NOMO-1 treated with DMSO at 0.1 percent for 48 hours (cell line): ENCODE measurements around the gene TSPAN31.
"Not testable (repeated sequence)": the region's sequence is repeated elsewhere in the genome, so short reads cannot be mapped to it uniquely, and the experiment has no call there.

Source experiments
- DNase-seq: peaks from one replicate; lab custom pipeline; 2025; ENCODE audit not compliant: unreplicated experiment; lab: John Stamatoyannopoulos, UW

Gene TSPAN31

DNA sequence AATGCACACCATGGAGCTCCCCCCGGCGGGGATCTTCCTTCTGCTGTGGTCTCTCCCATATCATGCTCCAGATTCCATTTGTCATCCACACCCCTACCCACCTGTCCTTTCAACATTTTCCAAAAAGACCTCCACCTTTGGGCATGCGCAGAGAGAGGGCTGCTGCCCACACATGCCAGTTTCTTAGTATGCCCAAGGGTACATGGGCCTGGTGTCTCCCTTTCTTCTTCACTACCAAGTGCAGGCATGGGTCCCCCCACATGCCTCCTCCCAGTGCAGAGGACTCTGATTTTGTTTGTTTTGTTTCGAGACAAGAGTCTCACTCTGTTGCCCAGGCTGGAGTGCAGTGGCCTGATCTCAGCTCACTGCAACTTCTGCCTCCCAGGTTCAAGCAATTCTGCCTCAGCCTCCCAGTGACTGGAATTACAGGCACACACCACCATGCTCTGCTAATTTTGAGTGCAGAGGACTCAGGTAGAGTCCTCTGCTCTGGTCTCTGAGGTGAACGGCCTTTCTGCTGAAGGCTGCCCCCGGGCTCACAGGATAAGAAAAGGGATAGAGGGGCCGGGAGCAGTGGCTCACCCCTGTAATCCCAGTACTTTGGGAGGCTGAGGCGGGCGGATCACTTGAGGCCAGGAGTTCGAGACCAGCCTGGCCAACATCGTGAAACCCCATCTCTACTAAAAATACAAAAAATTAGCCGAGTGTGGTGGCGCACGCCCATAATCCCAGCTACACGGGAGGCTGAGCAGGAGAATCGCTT lies 22.8 kb upstream of the TSPAN31 start:
- not testable (repeated sequence) for DNase-seq

DNA sequence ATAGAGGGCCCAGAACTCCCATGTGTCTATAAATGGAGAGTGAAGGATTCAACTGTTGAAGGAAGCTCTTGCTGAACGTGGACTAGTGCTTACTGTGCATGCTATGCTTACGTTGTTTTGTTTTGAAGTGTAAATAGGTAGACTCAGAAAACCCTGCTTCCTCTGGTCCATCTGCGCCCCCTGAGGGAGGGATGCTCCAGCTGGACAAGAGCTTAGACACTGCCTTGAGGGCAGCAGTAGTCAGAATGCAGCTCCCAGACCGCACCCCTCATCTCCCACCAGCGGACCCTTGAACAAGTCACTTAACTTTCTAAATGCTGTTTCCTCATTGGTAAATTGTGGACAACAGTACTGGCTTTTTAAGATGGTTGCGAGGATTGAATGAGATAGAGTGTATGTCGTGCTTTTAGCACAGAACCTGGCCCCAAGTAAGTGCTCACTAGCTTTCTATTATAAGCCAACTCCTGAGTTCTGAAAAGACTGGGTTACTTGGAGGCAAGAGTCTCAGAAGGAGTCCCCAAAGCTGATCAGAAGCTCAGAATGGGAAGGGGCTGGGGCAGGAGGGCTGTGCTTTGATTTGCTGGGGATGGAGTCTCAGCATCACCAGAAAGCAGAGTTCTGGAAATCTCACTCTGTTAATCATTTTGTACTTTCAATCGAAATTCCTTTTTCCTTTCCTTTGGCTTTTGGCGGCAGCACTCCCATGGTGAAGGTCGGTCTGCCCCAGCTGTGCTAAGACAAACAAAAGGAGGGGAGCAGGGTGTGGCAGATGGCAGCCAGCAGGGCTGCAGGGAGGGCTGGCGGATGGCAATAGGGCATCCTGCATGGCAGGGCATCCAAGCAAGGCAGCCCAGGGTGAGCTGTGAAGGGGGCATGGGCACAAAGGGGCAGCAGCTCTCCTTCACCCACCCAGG lies 21.9 kb upstream of the TSPAN31 start:
- DNase-seq: no peak

DNA sequence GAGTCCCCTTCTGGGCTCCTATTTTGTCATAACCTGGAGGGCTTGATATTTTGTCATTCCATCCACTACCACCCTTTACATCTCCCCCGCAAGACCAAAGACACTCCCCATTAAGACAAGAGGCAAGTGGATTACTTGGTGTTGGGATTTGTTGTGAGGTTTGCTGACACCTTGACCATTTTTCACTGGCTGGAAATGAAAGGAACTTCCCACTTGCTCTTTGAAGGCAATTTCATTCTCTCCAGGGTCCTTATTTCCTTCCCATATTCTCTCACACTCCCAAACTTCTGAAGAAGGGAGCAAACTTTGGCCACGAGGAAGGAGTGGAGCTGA lies 21.2 kb upstream of the TSPAN31 start:
- DNase-seq: no peak

DNA sequence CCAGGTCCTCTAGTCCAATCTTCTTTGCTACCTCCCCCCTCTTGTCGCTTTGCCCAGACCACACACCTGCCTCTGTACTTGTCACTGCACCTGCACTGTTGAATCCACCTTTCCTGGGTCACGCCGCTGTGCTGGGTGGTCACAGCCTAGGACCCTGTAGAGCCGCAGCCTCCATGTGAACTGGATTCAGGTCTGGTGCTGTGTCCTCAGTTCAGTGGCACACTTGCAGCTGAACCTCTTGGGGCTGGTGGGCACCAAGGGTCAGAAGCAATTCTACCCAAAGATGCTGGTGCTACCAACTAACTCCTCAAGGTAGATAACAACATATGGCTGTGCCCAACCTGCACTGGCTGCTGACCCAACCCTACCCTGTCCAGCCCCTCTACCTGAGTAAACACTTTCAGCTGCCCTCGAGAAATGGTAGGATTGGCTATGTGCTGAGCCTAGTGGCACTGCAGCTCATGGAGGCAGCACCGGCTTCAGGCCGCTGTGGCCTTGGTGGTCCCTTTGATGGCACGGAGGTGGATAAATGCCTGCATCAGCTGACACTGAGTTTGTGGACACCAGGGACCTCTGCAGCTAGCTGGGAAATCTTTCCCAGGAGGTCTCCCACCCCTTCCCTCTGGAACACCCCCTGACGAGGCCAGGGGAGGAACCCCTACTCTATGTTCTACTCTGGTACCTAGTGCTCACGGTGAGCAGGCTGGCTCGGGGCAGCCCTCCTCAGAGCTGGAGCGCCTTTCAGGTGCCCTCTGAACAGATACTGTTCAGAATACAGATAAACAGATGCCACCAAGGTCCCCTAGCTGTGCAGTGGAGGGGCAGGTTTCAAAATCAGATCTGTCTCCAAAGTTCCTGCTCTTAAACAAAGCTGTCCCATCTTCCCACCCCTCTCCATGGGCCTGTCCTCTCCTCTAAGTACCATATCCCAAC lies 20.6 kb upstream of the TSPAN31 start:
- DNase-seq: no peak

DNA sequence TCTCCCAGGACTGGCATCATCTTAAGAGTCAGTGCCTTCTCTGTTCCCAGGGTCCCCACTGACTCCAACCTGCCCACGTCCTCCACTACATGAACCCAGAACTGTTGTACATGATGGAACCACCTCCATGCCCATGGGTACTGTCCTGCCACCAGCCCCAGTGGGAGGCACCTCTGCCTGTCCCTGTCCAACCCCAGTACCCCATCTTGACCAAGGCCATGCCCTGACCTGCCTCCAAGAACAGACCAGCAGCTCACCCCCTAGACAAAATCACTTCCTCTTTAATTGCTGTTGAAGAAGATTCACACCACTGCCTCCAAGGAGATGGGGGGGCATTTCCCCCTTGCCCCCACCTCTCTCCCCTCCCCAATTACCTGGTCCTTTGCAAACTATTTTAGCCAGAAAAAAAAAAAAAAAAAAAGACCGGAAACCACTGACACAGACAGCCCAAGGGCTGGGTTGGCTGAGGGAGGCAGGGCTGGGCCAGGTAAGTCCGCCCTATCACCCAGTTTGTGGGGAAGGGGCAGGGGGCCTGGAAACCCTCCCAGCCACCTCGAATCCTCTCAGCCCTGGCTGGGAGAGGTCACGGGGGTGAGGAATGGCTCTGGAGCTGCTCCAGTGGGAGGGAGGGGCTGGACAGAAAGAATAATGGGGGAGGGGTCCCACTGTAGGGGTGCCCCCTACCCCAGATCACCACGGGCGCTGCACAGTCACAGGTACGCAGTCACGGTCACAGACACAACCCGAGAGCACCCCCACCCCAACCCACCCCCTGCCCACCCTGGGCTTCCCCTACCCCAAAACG lies 19.7 kb upstream of the TSPAN31 start:
- DNase-seq: no peak

DNA sequence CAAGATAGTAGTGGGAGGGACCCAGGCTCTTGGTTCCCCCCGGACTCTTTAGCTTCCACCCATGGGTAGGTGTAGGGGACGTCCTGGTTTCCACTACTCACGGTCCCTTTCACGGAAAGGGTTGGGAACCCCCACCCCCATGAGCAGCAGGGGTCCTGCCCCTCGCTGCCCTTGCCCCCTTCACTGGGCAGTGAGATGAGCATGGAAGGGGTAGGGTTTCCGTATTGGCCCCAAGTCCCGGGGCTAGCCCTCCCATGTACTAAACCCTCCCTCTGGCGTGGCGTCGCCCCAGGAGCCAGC lies 19.0 kb upstream of the TSPAN31 start:
- DNase-seq: no peak

DNA sequence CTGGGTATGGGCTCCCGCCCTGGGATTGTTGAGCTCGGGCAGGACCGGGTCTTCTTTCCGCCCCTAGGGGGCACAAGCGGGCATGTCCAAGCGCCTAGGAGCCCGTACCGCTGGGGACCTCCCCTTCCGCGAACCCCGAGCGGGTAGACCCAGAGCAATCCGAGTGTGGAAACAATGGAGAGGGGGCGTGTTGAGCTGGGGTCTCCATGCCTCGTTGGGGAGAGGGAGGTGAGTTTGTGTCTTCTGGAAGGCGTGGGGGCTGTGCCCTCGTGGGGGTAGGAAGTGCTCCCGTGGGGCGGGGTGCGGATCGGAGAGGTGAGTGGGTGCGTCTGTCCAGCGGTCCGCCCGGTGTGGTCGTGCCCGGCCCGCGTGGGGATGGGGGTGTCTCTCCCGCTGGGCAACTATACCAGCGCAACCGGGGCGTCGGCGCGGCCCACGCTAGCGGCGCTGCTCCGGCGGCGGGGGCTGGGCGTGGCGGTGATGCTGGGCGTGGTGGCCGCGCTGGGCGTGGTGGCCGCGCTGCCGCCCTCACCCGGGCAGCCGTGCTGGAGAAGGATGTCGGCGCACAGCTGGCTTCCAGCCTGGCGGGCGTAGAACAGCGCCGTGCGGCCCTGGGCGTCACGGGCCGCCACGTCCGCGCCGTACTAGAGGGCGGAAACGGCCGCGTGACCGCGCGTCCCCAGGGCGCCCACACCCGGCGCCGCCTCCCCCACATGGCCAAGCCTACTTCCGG lies 18.5 kb upstream of the TSPAN31 start:
- no peak for DNase-seq

DNA sequence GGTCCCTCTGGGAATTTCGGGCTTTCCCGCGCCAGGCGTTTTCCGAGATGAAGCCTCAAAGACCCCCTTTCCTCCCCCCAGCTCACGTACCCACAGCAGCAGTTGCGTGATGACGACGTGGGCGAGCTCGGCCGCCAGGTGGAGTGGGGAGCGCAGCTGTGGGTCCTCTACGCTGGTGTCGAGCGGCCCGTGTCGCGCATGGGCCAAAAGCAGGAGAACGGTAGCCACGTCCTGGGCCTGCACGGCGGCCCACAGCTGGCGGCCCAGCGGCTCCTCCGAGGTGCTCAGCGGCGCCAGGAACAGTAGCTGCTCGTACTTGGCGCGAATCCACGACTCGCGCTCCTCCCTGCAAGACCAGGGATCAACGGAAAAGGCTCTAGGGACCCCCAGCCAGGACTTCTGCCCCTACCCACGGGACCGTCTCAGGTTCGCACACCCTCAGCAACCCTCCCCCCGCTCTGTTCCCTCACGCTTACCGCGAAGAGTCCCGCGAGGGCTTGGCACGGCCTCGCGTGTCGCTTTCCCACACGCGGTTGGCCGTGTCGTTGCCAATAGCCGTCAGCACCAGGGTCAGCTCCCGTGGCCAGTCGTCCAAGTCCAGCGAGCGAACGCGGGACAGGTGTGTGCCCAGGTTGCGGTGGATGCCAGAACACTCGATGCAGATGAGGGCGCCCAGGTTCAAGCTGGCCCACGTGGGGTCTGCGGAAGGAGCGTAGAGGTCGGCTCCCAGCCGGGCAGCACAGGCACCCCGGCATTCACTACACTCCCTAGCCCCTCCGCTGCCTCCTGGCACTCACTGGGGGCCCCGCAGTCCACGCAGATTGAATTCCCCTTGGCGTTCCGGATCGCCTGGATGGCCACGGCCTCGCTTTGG lies 17.7 kb upstream of the TSPAN31 start:
- DNase-seq: no peak

DNA sequence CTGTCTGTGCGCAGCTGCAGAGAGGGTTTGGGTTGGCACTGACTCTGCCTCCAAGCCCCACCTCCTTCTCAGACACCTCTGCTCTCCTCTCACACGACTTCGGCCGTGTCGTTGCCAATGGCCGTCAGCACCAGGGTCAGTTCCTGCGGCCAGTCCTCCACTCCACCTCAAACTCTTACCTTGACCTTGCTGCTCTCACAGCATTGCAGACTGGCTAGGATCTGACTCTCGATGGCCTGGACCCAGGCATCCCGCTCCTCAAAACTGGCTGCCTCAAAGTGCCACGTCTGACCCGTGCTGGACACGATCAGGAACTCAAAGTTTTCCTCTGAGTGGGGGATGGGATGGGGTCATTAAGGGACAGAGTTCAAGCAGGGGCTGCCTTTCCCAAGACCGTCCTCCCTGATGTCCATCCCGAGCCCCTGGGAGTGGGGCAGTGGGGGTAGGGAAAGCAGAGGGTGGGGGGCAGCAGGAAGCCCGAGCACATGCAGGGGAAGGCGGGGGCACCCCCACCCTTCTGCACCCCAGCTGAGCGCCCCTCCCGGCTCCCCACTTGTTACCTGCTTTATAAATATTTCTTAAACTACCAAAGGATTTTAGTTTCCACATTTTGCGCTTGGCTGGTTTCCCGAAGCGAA lies 17.0 kb upstream of the TSPAN31 start:
- DNase-seq: no peak

DNA sequence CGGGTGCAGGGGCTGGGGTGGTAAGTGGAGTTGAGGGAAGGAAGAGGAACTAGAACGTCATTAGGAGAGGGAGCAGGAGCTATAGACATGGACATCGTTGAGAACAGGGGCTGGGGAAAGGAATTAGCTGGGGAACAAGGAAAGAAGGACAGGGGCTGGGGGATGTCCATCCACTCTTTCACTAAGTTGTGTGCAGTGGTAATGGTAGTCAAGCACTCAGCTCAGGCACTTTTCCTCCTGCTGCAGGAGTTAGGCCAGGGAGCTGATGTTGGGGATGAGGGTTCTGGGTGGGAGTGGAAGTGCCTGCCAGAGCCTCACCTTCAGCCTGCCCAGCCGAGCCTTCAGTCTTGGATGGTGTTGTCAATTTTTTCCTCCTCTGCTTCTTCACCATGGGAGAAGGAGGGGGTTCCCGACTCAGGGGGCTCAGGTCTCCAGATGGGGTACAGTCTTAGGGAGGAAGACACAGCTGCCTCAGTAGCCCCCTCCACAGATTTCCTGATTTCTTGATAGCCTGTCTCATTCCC lies 15.5 kb upstream of the TSPAN31 start:
- no peak for DNase-seq

DNA sequence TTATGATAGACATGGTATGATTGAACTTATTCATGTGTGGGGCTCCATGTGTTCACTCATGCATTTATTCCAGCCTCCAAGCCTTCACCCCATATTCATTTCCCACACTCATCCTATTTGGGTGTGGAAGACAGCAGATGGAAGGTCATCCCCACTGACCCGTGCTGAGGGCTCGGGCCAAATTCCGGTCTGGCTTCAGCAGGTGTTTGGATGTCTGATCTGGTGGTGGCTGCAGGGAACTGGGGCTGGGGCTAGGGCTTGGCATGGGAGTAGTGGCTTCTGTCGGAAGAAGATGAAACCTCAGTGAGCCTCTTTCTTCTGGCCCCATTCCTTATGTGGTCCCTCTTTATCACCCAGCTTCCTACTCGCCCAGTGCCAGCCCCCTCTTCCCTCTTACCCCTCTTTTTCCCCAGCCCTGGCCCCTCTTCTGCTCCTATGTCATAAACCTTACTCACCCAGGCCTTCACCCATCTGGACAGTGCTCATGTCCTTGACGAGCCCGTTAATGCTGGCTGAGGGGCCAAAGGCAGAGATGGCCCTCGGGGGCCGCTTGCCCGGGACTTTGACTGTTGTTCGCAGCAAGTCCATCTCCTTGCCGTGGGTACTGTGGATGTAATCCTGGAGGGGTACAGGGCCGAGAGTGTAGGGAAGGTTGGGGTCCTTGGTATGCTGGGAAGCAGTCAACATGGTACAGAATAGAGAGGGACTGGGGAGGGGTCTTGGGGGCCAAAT lies 14.3 kb upstream of the TSPAN31 start:
- no peak for DNase-seq

DNA sequence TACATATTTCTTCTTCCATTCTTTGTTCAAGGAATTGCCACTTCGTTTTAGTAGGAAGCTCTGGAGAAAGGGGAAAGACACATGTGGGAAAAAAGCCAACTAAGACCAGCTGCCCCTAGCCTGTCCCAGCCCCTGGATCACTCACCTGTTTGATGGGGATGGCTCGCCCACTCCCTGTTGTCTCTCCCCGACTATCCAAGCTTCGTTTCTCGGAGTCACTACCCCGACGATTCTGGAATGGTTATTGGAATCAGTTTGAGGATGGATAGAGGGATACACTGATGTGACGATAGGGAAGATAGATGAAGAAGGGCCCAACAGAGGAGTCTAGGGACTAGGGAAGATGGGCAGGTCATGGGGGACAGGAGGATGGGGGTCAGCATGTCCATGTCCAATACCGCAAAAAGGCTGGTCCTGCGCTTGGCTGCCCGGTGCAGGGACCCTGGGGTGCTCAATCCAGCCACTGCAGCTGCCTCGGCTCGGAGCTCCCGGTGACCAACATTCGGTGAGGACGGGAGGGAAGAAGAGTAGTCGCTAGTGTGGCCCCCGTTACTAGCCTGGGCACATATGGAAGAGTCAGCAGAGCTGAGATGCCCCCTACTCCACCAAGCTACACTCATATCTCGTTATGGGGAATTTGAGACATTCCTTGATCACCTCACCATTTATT lies 13.3 kb upstream of the TSPAN31 start:
- no peak for DNase-seq

DNA sequence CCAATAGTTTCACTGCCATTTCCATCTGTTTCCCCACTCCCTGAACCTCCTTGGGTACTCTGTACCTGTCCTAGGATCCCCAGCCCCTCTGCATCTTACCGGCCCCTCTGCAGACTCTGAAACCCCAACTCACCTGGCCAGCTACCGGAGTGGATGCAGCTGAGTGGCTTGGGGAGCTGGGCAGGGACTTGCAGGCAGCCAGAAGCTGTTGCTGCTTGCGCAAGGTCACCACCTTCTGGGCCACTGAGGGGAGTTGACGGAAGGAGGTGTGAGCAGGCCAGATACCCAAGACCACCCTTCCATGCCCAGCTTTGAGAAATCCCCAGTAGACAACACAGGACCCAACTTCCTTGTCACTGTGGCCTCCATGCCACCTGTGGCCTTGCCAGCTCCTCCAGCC lies 12.6 kb upstream of the TSPAN31 start:
- no peak for DNase-seq

DNA sequence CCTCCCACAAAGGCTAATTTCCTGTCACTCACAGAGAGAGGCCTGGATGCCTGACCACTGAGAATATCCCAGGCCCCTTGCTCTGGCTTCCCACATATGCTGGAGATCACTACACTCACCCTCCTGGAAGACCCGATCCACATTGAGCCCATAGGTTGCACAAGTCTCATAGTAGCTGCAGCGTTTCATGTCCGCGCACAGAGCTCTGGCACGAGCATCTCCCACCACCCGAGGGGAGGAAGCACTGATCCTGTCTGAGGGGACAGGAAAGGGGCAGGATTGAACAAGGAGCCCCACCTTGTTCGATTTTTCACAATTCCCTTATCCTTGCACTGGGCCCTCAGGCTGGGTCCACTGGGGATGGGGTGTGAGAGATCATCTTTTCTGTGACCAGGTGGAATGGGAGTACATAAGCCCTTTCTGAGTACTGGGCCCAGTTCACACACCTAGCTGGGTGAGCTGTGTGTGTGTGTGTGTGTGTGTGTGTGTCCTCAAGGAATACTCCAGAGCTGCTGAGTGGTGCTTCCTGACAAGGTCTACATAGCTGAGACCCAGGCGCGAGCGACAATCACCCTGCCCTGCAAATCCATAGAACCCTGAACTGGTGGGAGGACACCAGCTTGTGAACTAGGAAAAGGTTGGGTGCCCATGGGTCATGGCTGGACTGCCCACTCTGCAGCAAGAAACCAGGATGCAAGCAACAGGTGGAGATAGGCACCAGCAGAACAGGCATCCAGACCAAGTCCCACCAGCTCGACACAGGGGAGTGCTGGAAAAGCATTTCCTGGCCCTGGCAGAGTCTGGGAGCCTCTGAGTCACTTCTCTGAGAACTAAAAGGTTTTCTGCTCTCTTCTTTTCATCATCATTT lies 11.9 kb upstream of the TSPAN31 start:
- DNase-seq: no peak

DNA sequence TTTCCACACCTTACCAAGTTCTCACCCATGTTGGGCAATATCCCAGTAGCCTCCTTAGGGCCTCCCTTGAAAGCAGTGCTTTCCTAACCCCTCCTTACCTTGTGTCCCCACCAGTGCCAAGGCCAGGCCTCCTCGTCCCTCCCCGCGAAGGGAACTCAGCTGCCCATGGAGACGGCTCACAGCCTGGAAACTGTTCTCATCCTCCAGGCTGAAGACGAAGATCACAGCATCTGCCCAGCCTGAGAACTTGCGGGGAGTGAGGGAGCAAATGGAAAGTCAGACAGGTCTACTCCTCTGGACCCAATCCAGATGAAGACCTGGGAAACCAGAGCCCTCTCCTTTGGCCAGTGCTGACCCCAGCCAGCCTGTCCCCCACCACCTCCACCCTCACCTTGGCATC lies 10.9 kb upstream of the TSPAN31 start:
- DNase-seq: no peak

DNA sequence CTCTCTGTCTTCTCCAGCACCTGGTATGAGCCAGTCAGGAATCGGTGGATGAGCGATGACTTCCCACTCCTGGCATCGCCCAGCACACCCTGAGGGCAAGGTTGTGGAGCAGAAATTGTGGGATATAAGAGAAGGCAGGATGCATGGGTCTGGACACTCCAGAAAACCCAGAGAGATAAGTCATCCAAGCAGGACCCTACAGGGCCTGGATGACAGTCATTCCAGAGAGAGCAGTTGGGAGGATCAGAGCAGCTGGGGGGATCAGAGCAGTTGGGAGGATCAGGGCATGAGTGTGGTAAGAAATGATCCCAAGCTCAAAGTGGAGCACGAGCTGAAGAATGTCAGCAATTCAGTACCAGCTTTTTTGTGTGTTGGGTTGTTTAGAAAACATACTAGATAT lies 10.2 kb upstream of the TSPAN31 start:
- no peak for DNase-seq
